IMR-90 (cell line): Measurements from ENCODE around the gene CDKN2A. TPM values are rescaled to one million over a fixed set of nuclear protein-coding genes. Genes with fewer than 3 reads are reported as not detected.

Source experiments
- ATAC-seq: fragments of 200-7000 bp; cut with Tn5 transposase; 2 replicates; pipeline ENCODE4 v1.9.1; 2020; ENCODE audit warnings: low read depth, mild to moderate bottlenecking, moderate library complexity
- BruUV-seq: library from RNA; stranded (reverse); fragments of 400-500 nt; replicated peaks from 2 replicates; lab custom pipeline; 2021; lab: Mats Ljungman, UMichigan
- CTCF ChIA-PET: fragments of 300-600 bp; formaldehyde crosslinking; extraction: SDS; loops from one replicate; lab custom pipeline; 2021; ENCODE audit warnings: antibody characterized with exemption; lab: Yijun Ruan, JAX
- POLR2A ChIA-PET: fragments of 300-600 bp; sonication (Branson Sonifier 250); formaldehyde crosslinking; loops from one replicate; lab custom pipeline; 2022; ENCODE audit warnings: antibody characterized with exemption; ENCODE audit not compliant: unreplicated experiment; lab: Charles Lee
- DNase-seq: peaks from one replicate; pipeline ENCODE4 v3.0.0; 2013
- H2AFZ ChIP-seq: replicated peaks from 2 replicates; pipeline ENCODE3; 2013; ENCODE audit warnings: low read length, mild to moderate bottlenecking; ENCODE audit not compliant: poor library complexity
- H2AK5ac ChIP-seq: 2 replicates; pipeline ENCODE4 v1.6.1; 2013; ENCODE audit warnings: low read depth, low read length, inconsistent platforms
- H2AK9ac ChIP-seq: replicated peaks from 2 replicates; pipeline ENCODE3; 2013; ENCODE audit warnings: mild to moderate bottlenecking, low read depth, low read length, moderate library complexity; ENCODE audit not compliant: poor library complexity
- H2BK120ac ChIP-seq: 2 replicates; pipeline ENCODE4 v1.6.1; 2013; ENCODE audit warnings: low read depth, low read length, inconsistent platforms
- H2BK15ac ChIP-seq: 3 replicates; pipeline ENCODE4 v1.6.1; 2013; ENCODE audit warnings: low read depth, low read length, inconsistent platforms
- H2BK20ac ChIP-seq: 2 replicates; pipeline ENCODE4 v1.6.1; 2013; ENCODE audit warnings: low read depth, mild to moderate bottlenecking, inconsistent platforms, low read length, moderate library complexity
- H2BK5ac ChIP-seq: 2 replicates; pipeline ENCODE4 v1.6.1; 2013; ENCODE audit warnings: mild to moderate bottlenecking, low read depth, low read length, inconsistent platforms; ENCODE audit not compliant: poor library complexity, severe bottlenecking
- H3K14ac ChIP-seq: replicated peaks from 2 replicates; pipeline ENCODE4 v1.6.1; 2013; ENCODE audit warnings: low read depth, low read length, inconsistent platforms
- H3K18ac ChIP-seq: 2 replicates; pipeline ENCODE4 v1.6.1; 2013; ENCODE audit warnings: low read depth, low read length, control low read depth
- H3K23ac ChIP-seq: 2 replicates; pipeline ENCODE4 v1.6.1; 2013; ENCODE audit warnings: low read depth, low read length, inconsistent platforms
- H3K27ac ChIP-seq: 2 replicates; pipeline ENCODE4 v1.5.1; 2013; ENCODE audit warnings: mild to moderate bottlenecking, control low read depth, low read length; ENCODE audit not compliant: insufficient read depth
- H3K27me3 ChIP-seq: 2 replicates; pipeline ENCODE4 v1.6.1; 2013; ENCODE audit warnings: low read length; ENCODE audit not compliant: control insufficient read depth, insufficient read depth
- H3K36me3 ChIP-seq: 2 replicates; pipeline ENCODE4 v1.6.1; 2013; ENCODE audit warnings: low read length, mixed read lengths; ENCODE audit not compliant: control insufficient read depth, insufficient read depth
- H3K4ac ChIP-seq: 2 replicates; pipeline ENCODE4 v1.6.1; 2013; ENCODE audit warnings: low read depth, low read length, inconsistent platforms
- H3K4me1 ChIP-seq: 2 replicates; pipeline ENCODE4 v1.6.1; 2013; ENCODE audit warnings: low read length, mixed read lengths; ENCODE audit not compliant: control insufficient read depth, insufficient read depth
- H3K4me2 ChIP-seq: 2 replicates; pipeline ENCODE4 v1.6.1; 2013; ENCODE audit warnings: low read depth, mild to moderate bottlenecking, control low read depth, low read length, moderate library complexity
- H3K4me3 ChIP-seq: 2 replicates; pipeline ENCODE4 v1.5.1; 2013; ENCODE audit warnings: low read depth, mild to moderate bottlenecking, control low read depth, low read length, moderate library complexity; ENCODE audit not compliant: insufficient read depth
- H3K56ac ChIP-seq: 2 replicates; pipeline ENCODE4 v1.6.1; 2013; ENCODE audit warnings: low read length, inconsistent platforms; ENCODE audit not compliant: insufficient read depth; ENCODE audit errors: extremely low read depth
- H3K79me1 ChIP-seq, 2 experiments: 2 replicates each; pipeline ENCODE4 v1.6.1; 2013; ENCODE audit warnings: low read length in 2 of 2, inconsistent platforms in 1 of 2, low read depth in 1 of 2
- H3K9ac ChIP-seq: 2 replicates; pipeline ENCODE4 v1.6.1; 2013; ENCODE audit warnings: low read depth, low read length, control low read depth
- H3K9me1 ChIP-seq: 2 replicates; pipeline ENCODE4 v1.6.1; 2013; ENCODE audit warnings: low read length, inconsistent platforms; ENCODE audit not compliant: insufficient read depth
- H3K9me3 ChIP-seq: 2 replicates; pipeline ENCODE4 v1.6.1; 2013; ENCODE audit warnings: low read length; ENCODE audit not compliant: control insufficient read depth, insufficient read depth
- H4K20me1 ChIP-seq: 2 replicates; pipeline ENCODE4 v1.6.1; 2013; ENCODE audit warnings: low read length, inconsistent platforms; ENCODE audit not compliant: insufficient read depth
- H4K5ac ChIP-seq: 2 replicates; pipeline ENCODE4 v1.6.1; 2013; ENCODE audit warnings: mild to moderate bottlenecking, low read depth, low read length, control low read depth
- H4K8ac ChIP-seq, 2 experiments: 2 replicates each; pipeline ENCODE4 v1.6.1; 2013; ENCODE audit warnings: low read depth in 2 of 2, low read length in 2 of 2, control low read depth in 1 of 2, inconsistent platforms in 1 of 2
- H4K91ac ChIP-seq: 2 replicates; pipeline ENCODE4 v1.6.1; 2013; ENCODE audit warnings: low read depth, low read length, inconsistent platforms; ENCODE audit not compliant: insufficient read depth
- CEBPB ChIP-seq: IDR thresholded peaks from 2 replicates; pipeline ENCODE4 v1.6.1; 2012; ENCODE audit warnings: low read depth, low read length, improper control_type of control experiment
- CHD1 ChIP-seq: IDR thresholded peaks from 2 replicates; pipeline ENCODE4 v1.6.1; 2012; ENCODE audit warnings: low read depth, low read length, improper control_type of control experiment
- FOS ChIP-seq: fragments of 150-350 bp; IDR thresholded peaks from 2 replicates; pipeline ENCODE4 v1.6.1; 2016; ENCODE audit warnings: low read depth, low read length
- MAFK ChIP-seq: IDR thresholded peaks from 2 replicates; pipeline ENCODE4 v1.6.1; 2012; ENCODE audit warnings: low read depth, low read length, improper control_type of control experiment
- MAZ ChIP-seq: IDR thresholded peaks from 2 replicates; pipeline ENCODE4 v1.6.1; 2012; ENCODE audit warnings: low read depth, mild to moderate bottlenecking, low read length, improper control_type of control experiment, moderate library complexity, borderline replicate concordance
- MXI1 ChIP-seq: IDR thresholded peaks from 2 replicates; pipeline ENCODE4 v1.6.1; 2012; ENCODE audit warnings: low read depth, mild to moderate bottlenecking, low read length, moderate library complexity, borderline replicate concordance
- NFE2L2 ChIP-seq: fragments of 150-350 bp; IDR thresholded peaks from 2 replicates; pipeline ENCODE4 v1.6.1; 2016; ENCODE audit warnings: low read depth, mild to moderate bottlenecking, low read length
- POLR2A ChIP-seq: IDR thresholded peaks from 2 replicates; pipeline ENCODE4 v1.6.1; 2012; ENCODE audit warnings: mild to moderate bottlenecking, low read depth, low read length
- RCOR1 ChIP-seq: IDR thresholded peaks from 2 replicates; pipeline ENCODE4 v1.6.1; 2012; ENCODE audit warnings: mild to moderate bottlenecking, low read length, improper control_type of control experiment; ENCODE audit not compliant: insufficient replicate concordance
- RFX5 ChIP-seq: IDR thresholded peaks from 2 replicates; pipeline ENCODE4 v1.8.0; 2012; ENCODE audit warnings: low read depth, mild to moderate bottlenecking, low read length, moderate library complexity
- SMC3 ChIP-seq: fragments of 150-350 bp; IDR thresholded peaks from 2 replicates; pipeline ENCODE4 v1.6.1; 2016; ENCODE audit warnings: low read depth, mild to moderate bottlenecking, antibody characterized with exemption, low read length, moderate library complexity
- WGBS, 2 experiments: methylation state at CpG; one replicate each; pipeline versions ENCODE4 v1.1.5 to v1.1.7; 2013; ENCODE audit warnings: missing lambda C conversion rate in 2 of 2; ENCODE audit not compliant: insufficient read length in 1 of 2; ENCODE audit errors: extremely low coverage in 2 of 2; 5-methylcytosine and 5-hydroxymethylcytosine counted together
- dilution Hi-C: fragments of 300-500 bp; cut with HindIII; formaldehyde crosslinking; loops from one replicate; pipeline ENCODE4 v1.14.3; 2018; ENCODE audit warnings: low sequenced_read_pairs; ENCODE audit not compliant: unreplicated experiment
- in situ Hi-C: fragments of 300-500 bp; cut with MboI; formaldehyde crosslinking; loops from 3 replicates; pipeline ENCODE4 v1.14.3; 2019; ENCODE audit warnings: low sequenced_read_pairs, inconsistent platforms, mixed read lengths
- intact Hi-C: fragments of 100-400 bp; cut with micrococcal nuclease; formaldehyde crosslinking; loops from 2 replicates; pipeline ENCODE4 v1.10.0; 2022
- polyA plus RNA-seq, 3 experiments: library from polyadenylated mRNA; depleted of rRNA; stranded (reverse); fragments of >200 nt; gene quantifications; 2 replicates each; pipeline ENCODE4 v1.2.3, GENCODE V29; 2012; ENCODE audit warnings: low replicate concordance in 1 of 3
- total RNA-seq: library from RNA; depleted of rRNA; stranded (reverse); fragments of >200 nt; gene quantifications from 2 replicates; pipeline ENCODE4 v1.2.3, GENCODE V29; 2012
- TF ChIP-seq, protein P1 (sequence below): fragments of 150-350 bp; IDR thresholded peaks from 2 replicates; pipeline ENCODE4 v1.6.1; 2016; ENCODE audit warnings: low read depth, mild to moderate bottlenecking, low read length, moderate library complexity, borderline replicate concordance
- TF ChIP-seq, protein P2 (sequence below): conservative IDR thresholded peaks from 2 replicates; pipeline ENCODE4 v1.5.1; 2012; ENCODE audit warnings: mild to moderate bottlenecking, low read depth, low read length, improper control_type of control experiment
- TF ChIP-seq, protein P3 (sequence below): fragments of 150-350 bp; IDR thresholded peaks from 2 replicates; pipeline ENCODE4 v1.6.1; 2017; ENCODE audit warnings: mild to moderate bottlenecking, antibody characterized with exemption, low read length, low read depth

The CDKN2A gene
- total and polyA plus RNA-seq, 2 of the 4 experiments (the other 2 are of a cell fraction) = 11.3 to 75.3 TPM

DNA sequence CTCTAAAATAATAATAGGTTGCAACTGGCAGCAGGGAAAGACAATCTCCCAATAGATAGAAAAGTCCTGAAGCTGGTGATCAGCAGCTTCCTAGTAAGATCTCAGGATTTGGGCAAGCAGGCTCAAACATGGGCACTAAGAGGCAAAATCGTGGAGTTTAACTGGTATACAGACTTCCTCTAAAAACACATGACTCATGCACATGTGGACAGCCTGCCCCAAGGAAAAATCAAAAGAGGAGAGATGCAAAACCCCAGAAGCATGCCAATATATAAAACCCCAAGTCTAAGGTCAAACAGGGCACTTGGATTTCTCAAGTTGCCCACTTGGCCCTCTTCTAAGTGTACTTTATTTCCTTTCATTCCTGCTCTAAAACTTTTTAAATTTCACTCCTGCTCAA is 62.8 kb downstream of the CDKN2A start:
- no TSS peak for BruUV-seq
- Histone ChIP-seq H3K9me3 (no peaks in the 10 kb centered on the region), H4K20me1 (no peaks in the 10 kb centered on the region), H2AK5ac (no peak overlapping the region), H3K79me1 (no peaks in the 10 kb centered on the region), H2BK120ac (no peak overlapping the region), H3K9me1 (no peaks in the 10 kb centered on the region), H3K27ac (no peak overlapping the region), H3K56ac (no peak overlapping the region), H3K18ac (no peak overlapping the region), H3K4me2 (no peak overlapping the region), H3K14ac (no peak overlapping the region), H3K4me1 (no peaks in the 10 kb centered on the region), H3K23ac (no peak overlapping the region), H2BK20ac (no peak overlapping the region), H2AFZ (no peak overlapping the region), H3K4ac (no peak overlapping the region), H2AK9ac (no peak overlapping the region), H4K5ac (no peak overlapping the region), H4K91ac (no peak overlapping the region), H3K27me3 (no peaks in the 10 kb centered on the region), H2BK5ac (no peak overlapping the region), H2BK15ac (no peak overlapping the region), H3K9ac (no peak overlapping the region), H3K36me3 (no peaks in the 10 kb centered on the region), H3K4me3 (no peak overlapping the region), H4K8ac (no peak overlapping the region)
- in situ Hi-C loops = no loop called here
- intact Hi-C loops = loop anchor here (5.0 kb wide), 1 partner anchor 49 kb away; no protein-coding TSS in a partner anchor
- CTCF ChIA-PET = interaction anchor here (0.7 kb wide), 1 partner anchor 28 kb away, joined by 3 read pairs; no protein-coding TSS in a partner anchor
- no CpG with 5 or more reads among the region's 1 CpG for WGBS, 2 experiments
- ATAC-seq = no peak
- peak; percentile 8 for DNase-seq
- dilution Hi-C loops = no loop called here
- no peak for TF ChIP-seq SMC3
- TF ChIP-seq, protein P1, sequence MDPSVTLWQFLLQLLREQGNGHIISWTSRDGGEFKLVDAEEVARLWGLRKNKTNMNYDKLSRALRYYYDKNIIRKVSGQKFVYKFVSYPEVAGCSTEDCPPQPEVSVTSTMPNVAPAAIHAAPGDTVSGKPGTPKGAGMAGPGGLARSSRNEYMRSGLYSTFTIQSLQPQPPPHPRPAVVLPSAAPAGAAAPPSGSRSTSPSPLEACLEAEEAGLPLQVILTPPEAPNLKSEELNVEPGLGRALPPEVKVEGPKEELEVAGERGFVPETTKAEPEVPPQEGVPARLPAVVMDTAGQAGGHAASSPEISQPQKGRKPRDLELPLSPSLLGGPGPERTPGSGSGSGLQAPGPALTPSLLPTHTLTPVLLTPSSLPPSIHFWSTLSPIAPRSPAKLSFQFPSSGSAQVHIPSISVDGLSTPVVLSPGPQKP = no peak
- TF ChIP-seq MAFK = no peak
- TF ChIP-seq CHD1 = no peak
- TF ChIP-seq MXI1 = no peak
- TF ChIP-seq POLR2A = no peak
- TF ChIP-seq, protein P2, sequence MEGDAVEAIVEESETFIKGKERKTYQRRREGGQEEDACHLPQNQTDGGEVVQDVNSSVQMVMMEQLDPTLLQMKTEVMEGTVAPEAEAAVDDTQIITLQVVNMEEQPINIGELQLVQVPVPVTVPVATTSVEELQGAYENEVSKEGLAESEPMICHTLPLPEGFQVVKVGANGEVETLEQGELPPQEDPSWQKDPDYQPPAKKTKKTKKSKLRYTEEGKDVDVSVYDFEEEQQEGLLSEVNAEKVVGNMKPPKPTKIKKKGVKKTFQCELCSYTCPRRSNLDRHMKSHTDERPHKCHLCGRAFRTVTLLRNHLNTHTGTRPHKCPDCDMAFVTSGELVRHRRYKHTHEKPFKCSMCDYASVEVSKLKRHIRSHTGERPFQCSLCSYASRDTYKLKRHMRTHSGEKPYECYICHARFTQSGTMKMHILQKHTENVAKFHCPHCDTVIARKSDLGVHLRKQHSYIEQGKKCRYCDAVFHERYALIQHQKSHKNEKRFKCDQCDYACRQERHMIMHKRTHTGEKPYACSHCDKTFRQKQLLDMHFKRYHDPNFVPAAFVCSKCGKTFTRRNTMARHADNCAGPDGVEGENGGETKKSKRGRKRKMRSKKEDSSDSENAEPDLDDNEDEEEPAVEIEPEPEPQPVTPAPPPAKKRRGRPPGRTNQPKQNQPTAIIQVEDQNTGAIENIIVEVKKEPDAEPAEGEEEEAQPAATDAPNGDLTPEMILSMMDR = no peak
- no peak for TF ChIP-seq RCOR1
- no peak for TF ChIP-seq CEBPB
- no peak for TF ChIP-seq NFE2L2
- TF ChIP-seq FOS = no peak
- no peak for TF ChIP-seq RFX5
- TF ChIP-seq, protein P3, sequence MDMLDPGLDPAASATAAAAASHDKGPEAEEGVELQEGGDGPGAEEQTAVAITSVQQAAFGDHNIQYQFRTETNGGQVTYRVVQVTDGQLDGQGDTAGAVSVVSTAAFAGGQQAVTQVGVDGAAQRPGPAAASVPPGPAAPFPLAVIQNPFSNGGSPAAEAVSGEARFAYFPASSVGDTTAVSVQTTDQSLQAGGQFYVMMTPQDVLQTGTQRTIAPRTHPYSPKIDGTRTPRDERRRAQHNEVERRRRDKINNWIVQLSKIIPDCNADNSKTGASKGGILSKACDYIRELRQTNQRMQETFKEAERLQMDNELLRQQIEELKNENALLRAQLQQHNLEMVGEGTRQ = no peak
- TF ChIP-seq MAZ = no peak
- POLR2A ChIA-PET = no interaction called here
